ENCODE results near the gene CSRNP2.

DNA sequence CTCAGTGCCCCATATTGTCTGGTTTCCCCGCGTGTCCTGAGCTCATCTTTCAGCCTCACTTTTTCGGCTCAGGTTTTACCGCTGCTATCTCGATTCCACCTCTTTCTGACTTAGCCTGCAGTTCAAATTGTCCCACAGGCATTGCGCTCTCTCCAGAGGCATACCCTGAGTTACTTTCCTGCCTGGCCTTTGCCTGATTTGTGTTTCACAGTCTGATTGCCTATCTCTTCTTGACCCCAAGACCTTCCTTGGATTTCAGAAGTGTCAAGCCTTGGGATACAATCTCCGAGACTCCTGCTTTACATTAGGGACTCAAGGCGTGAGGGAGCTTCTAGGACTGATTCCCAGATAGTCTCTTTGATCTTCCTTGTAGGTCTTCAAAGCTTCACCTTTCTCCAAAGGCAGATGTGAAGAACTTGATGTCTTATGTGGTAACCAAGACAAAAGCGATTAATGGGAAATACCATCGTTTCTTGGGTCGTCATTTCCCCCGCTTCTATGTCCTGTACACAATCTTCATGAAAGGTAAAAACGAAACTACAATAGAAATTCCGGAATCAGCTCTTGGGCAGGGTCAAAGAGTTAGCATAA lies 34.6 kb downstream of the CSRNP2 start:
- TF ChIP-seq ELF4 (CRISPR knock-in tag; IDR thresholded peaks at IDR 0.05; ENCODE audit: borderline replicate concordance) (no peak), FOXK2 (IDR thresholded peaks at IDR 0.05) (no peak), ZNF574 (CRISPR knock-in tag; IDR thresholded peaks at IDR 0.05) (no peak), CEBPB (IDR thresholded peaks at IDR 0.05; ENCODE audit: borderline replicate concordance, low read depth, low read length) (no peak)

All from HepG2 (cell line).